Mammary epithelial cell (primary cell): ENCODE data around the gene CLDN24.

Experiments used
- CTCF ChIP-seq, 2 donors: IDR thresholded peaks in 1 of 2; conservative IDR thresholded peaks in 1 of 2; 2 replicates each; pipeline ENCODE4 v1.5.1; 2011 to 2012; ENCODE audit warnings: inconsistent platforms in 2 of 2, low read length in 2 of 2, mild to moderate bottlenecking in 2 of 2, control low read depth in 1 of 2, low read depth in 1 of 2; ENCODE audit not compliant: insufficient read depth in 1 of 2; ENCODE audit errors: extremely low read depth in 1 of 2
- EZH2 ChIP-seq: IDR thresholded peaks from 2 replicates; pipeline ENCODE4 v1.6.1; 2012; ENCODE audit warnings: low read length, inconsistent platforms, borderline replicate concordance

- TF ChIP-seq CTCF (conservative IDR thresholded peaks at IDR 0.05 in 1 of 2, IDR thresholded peaks at IDR 0.05 in 1 of 2; ENCODE audit: extremely low read depth in 1 of 2, insufficient read depth in 1 of 2, low read depth in 1 of 2, low read length in 2 of 2) (no peak), EZH2 (no peak)
Measured at GRCh38 chr4:183369073-183369472, 46.8 kb upstream of the CLDN24 start.
